Pancreas (tissue), 10 donors: ENCODE results near the gene ZBTB48. TPM values are rescaled to one million over a fixed set of nuclear protein-coding genes. Genes with fewer than 3 reads are reported as not detected.

Experiments
- ATAC-seq, 4 donors: fragments of 200-7000 bp; cut with Tn5 transposase; one replicate each; pipeline versions ENCODE4 v1.8.0 to v1.9.1; 2020; ENCODE audit warnings: mild to moderate bottlenecking in 4 of 4, moderate library complexity in 4 of 4
- DNase-seq, 6 donors: peaks; one replicate each; pipeline ENCODE4 v3.0.0-alpha.2; 2020
- FAIRE-seq: peaks from 2 replicates; lab custom pipeline; 2012; peaks lifted over from hg19 to GRCh38; lab: Jason Lieb, UNC
- H3K27ac ChIP-seq, 4 donors: fragments of 200-600 bp; sonication (generic); 1 replicate in 3 of 4; 2 replicates in 1 of 4; pipeline versions ENCODE4 v1.5.0 to v1.8.0; 2020
- H3K27me3 ChIP-seq, 4 donors: fragments of 200-600 bp; one replicate each; pipeline ENCODE4 v1.8.0; 2021
- H3K36me3 ChIP-seq, 3 donors: fragments of 200-600 bp; sonication (generic) in 1 of 3; one replicate each; pipeline versions ENCODE4 v1.5.0 to v1.8.0; 2020 to 2021
- H3K4me1 ChIP-seq, 3 donors: fragments of 200-600 bp; one replicate each; pipeline ENCODE4 v1.8.0; 2021
- H3K4me3 ChIP-seq, 4 donors: fragments of 200-600 bp; sonication (generic) in 2 of 4; one replicate each; pipeline versions ENCODE4 v1.5.0 to v1.8.0; 2020 to 2021
- H3K9me3 ChIP-seq, 4 donors: fragments of 200-600 bp; one replicate each; pipeline ENCODE4 v1.8.0; 2021
- CTCF ChIP-seq, 4 donors: fragments of 200-600 bp; sonication (generic) in 3 of 4; IDR thresholded peaks; one replicate each; pipeline versions ENCODE4 v1.5.0 to v1.8.0; 2021; ENCODE audit warnings: antibody characterized with exemption in 4 of 4
- WGBS, 2 donors: extraction: QIAGEN DNeasy Blood & Tissue Kit; methylation state at CpG; one replicate each; pipeline ENCODE4 v1.1.7; 2013; 5-methylcytosine and 5-hydroxymethylcytosine counted together
- intact Hi-C, 3 donors: fragments of 100-400 bp; cut with DNase I; formaldehyde crosslinking; loops; one replicate each; pipeline versions ENCODE4 v1.11.1 to v1.14.2; 2022
- polyA plus RNA-seq, 2 donors: library from polyadenylated mRNA; stranded (reverse); fragments of 200-250 nt; gene quantifications; one replicate each; pipeline ENCODE4 v1.2.3, GENCODE V29; 2013
- total RNA-seq, 6 donors: library from RNA; stranded (reverse); fragmentation: NEBNext Ultra II Directional in 4 of 6; extraction: Animal tissue kit (Norgen Biotek cat#: 25700) in 4 of 6; gene quantifications; one replicate each; pipeline versions ENCODE4 v1.2.1 to v1.2.4, GENCODE V29; 2021 to 2023
- donor health status: healthy with polysubstance abuse.
- donor health status: DM: no; HTN: no; CAD: no; lungs with moderate emphysema.
- donor health status: DM: no; HTN: no; CAD: no.
- donor health status: control.
- donor health status: control.
- donor health status: Bipolar disorder and iron deficiency.
- donor health status: DM: yes; HTN: yes; CAD: no.
- donor health status: DM: no; HTN: no; CAD: no.
- donor health status: DM: no; HTN: no; CAD: no.
- donor health status: DM: yes; HTN: yes; CAD: no.

The ZBTB48 gene
- total and polyA plus RNA-seq, 8 donors: 15.2 to 143 (median 18.4) TPM

- H3K4me1 ChIP-seq: no peaks in the 10 kb centered on the region
- FAIRE-seq (no peak), DNase-seq (no peak), ATAC-seq (no peak)
- 72 to 80% methylated on average over 5 of the region's 5 CpGs for WGBS, 2 donors
- intact Hi-C loops: no loop called here
- H3K27me3 ChIP-seq: no peaks in the 10 kb centered on the region
- H3K9me3 ChIP-seq: no peaks in the 10 kb centered on the region
- no peak for TF ChIP-seq CTCF (IDR thresholded peaks at IDR 0.05)
- no peak overlapping the region for H3K4me3 ChIP-seq
- no peak overlapping the region for H3K27ac ChIP-seq
- no peaks in the 10 kb centered on the region for H3K36me3 ChIP-seq
These were observed 8.8 kb upstream of the ZBTB48 start for GRCh38 chr1:6570987-6571386.

GRCh38 chr1:6572653-6573383 is 7.0 kb upstream of the ZBTB48 start:
- TF ChIP-seq CTCF (IDR thresholded peaks at IDR 0.05): no peak
- H3K27ac ChIP-seq: no peak overlapping the region
- 63 to 77% methylated on average over 12 of the region's 12 CpGs for WGBS, 2 donors
- no peak overlapping the region for H3K4me3 ChIP-seq
- H3K36me3 ChIP-seq: no peaks in the 10 kb centered on the region
- ATAC-seq (no peak), FAIRE-seq (no peak), DNase-seq (no peak)
- intact Hi-C loops: no loop called here
- H3K4me1 ChIP-seq: no peaks in the 10 kb centered on the region
- no peaks in the 10 kb centered on the region for H3K27me3 ChIP-seq
- no peaks in the 10 kb centered on the region for H3K9me3 ChIP-seq

GRCh38 chr1:6574025-6574620 is 5.7 kb upstream of the ZBTB48 start:
- Histone ChIP-seq H3K4me1 (peaks cover 0 to under 1% (median 0%) of the 10 kb centered on the region in 3 donors), H3K27me3 (no peaks in the 10 kb centered on the region), H3K4me3 (no peak overlapping the region), H3K27ac (no peak overlapping the region), H3K9me3 (no peaks in the 10 kb centered on the region), H3K36me3 (no peaks in the 10 kb centered on the region)
- no peak for DNase-seq
- no peak for FAIRE-seq
- 72 to 79% methylated on average over 8 of the region's 8 CpGs for WGBS, 2 donors
- no peak for ATAC-seq
- intact Hi-C loops: no loop called here
- TF ChIP-seq CTCF (IDR thresholded peaks at IDR 0.05): no peak

- TF ChIP-seq CTCF (IDR thresholded peaks at IDR 0.05): no peak
- H3K9me3 ChIP-seq: no peaks in the 10 kb centered on the region
- H3K4me3 ChIP-seq: no peak overlapping the region
- no peak for DNase-seq
- H3K36me3 ChIP-seq: no peaks in the 10 kb centered on the region
- peaks cover 0 to 5% (median 0%) of the 10 kb centered on the region in 3 donors for H3K4me1 ChIP-seq
- intact Hi-C loops: no loop called here
- no peak overlapping the region for H3K27ac ChIP-seq
- H3K27me3 ChIP-seq: no peaks in the 10 kb centered on the region
- no peak for FAIRE-seq
- no peak for ATAC-seq
- WGBS, 2 donors: 69 to 81% methylated on average over 14 of the region's 14 CpGs
These were observed 5.0 kb upstream of the ZBTB48 start for GRCh38 chr1:6574818-6575217.
